IMR-90 (cell line): Measurements from ENCODE around the gene GPR161. TPM values are rescaled to one million over a fixed set of nuclear protein-coding genes. Genes with fewer than 3 reads are reported as not detected.
A peak's percentile ranks its signal among the peaks of the same experiment; 100 is the strongest.

Experiments
- ATAC-seq: fragments of 200-7000 bp; cut with Tn5 transposase; 2 replicates; pipeline ENCODE4 v1.9.1; 2020; ENCODE audit warnings: low read depth, mild to moderate bottlenecking, moderate library complexity
- BruUV-seq: library from RNA; stranded (reverse); fragments of 400-500 nt; replicated peaks from 2 replicates; lab custom pipeline; 2021; lab: Mats Ljungman, UMichigan
- CTCF ChIA-PET: fragments of 300-600 bp; formaldehyde crosslinking; extraction: SDS; loops from one replicate; lab custom pipeline; 2021; ENCODE audit warnings: antibody characterized with exemption; lab: Yijun Ruan, JAX
- POLR2A ChIA-PET: fragments of 300-600 bp; sonication (Branson Sonifier 250); formaldehyde crosslinking; loops from one replicate; lab custom pipeline; 2022; ENCODE audit warnings: antibody characterized with exemption; ENCODE audit not compliant: unreplicated experiment; lab: Charles Lee
- DNase-seq: peaks from one replicate; pipeline ENCODE4 v3.0.0; 2013
- H2AFZ ChIP-seq: replicated peaks from 2 replicates; pipeline ENCODE3; 2013; ENCODE audit warnings: low read length, mild to moderate bottlenecking; ENCODE audit not compliant: poor library complexity
- H2AK5ac ChIP-seq: 2 replicates; pipeline ENCODE4 v1.6.1; 2013; ENCODE audit warnings: low read depth, low read length, inconsistent platforms
- H2AK9ac ChIP-seq: replicated peaks from 2 replicates; pipeline ENCODE3; 2013; ENCODE audit warnings: mild to moderate bottlenecking, low read depth, low read length, moderate library complexity; ENCODE audit not compliant: poor library complexity
- H2BK120ac ChIP-seq: 2 replicates; pipeline ENCODE4 v1.6.1; 2013; ENCODE audit warnings: low read depth, low read length, inconsistent platforms
- H2BK15ac ChIP-seq: 3 replicates; pipeline ENCODE4 v1.6.1; 2013; ENCODE audit warnings: low read depth, low read length, inconsistent platforms
- H2BK20ac ChIP-seq: 2 replicates; pipeline ENCODE4 v1.6.1; 2013; ENCODE audit warnings: low read depth, mild to moderate bottlenecking, inconsistent platforms, low read length, moderate library complexity
- H2BK5ac ChIP-seq: 2 replicates; pipeline ENCODE4 v1.6.1; 2013; ENCODE audit warnings: mild to moderate bottlenecking, low read depth, low read length, inconsistent platforms; ENCODE audit not compliant: poor library complexity, severe bottlenecking
- H3K14ac ChIP-seq: replicated peaks from 2 replicates; pipeline ENCODE4 v1.6.1; 2013; ENCODE audit warnings: low read depth, low read length, inconsistent platforms
- H3K18ac ChIP-seq: 2 replicates; pipeline ENCODE4 v1.6.1; 2013; ENCODE audit warnings: low read depth, low read length, control low read depth
- H3K23ac ChIP-seq: 2 replicates; pipeline ENCODE4 v1.6.1; 2013; ENCODE audit warnings: low read depth, low read length, inconsistent platforms
- H3K27ac ChIP-seq: 2 replicates; pipeline ENCODE4 v1.5.1; 2013; ENCODE audit warnings: mild to moderate bottlenecking, control low read depth, low read length; ENCODE audit not compliant: insufficient read depth
- H3K27me3 ChIP-seq: 2 replicates; pipeline ENCODE4 v1.6.1; 2013; ENCODE audit warnings: low read length; ENCODE audit not compliant: control insufficient read depth, insufficient read depth
- H3K36me3 ChIP-seq: 2 replicates; pipeline ENCODE4 v1.6.1; 2013; ENCODE audit warnings: low read length, mixed read lengths; ENCODE audit not compliant: control insufficient read depth, insufficient read depth
- H3K4ac ChIP-seq: 2 replicates; pipeline ENCODE4 v1.6.1; 2013; ENCODE audit warnings: low read depth, low read length, inconsistent platforms
- H3K4me1 ChIP-seq: 2 replicates; pipeline ENCODE4 v1.6.1; 2013; ENCODE audit warnings: low read length, mixed read lengths; ENCODE audit not compliant: control insufficient read depth, insufficient read depth
- H3K4me2 ChIP-seq: 2 replicates; pipeline ENCODE4 v1.6.1; 2013; ENCODE audit warnings: low read depth, mild to moderate bottlenecking, control low read depth, low read length, moderate library complexity
- H3K4me3 ChIP-seq: 2 replicates; pipeline ENCODE4 v1.5.1; 2013; ENCODE audit warnings: low read depth, mild to moderate bottlenecking, control low read depth, low read length, moderate library complexity; ENCODE audit not compliant: insufficient read depth
- H3K56ac ChIP-seq: 2 replicates; pipeline ENCODE4 v1.6.1; 2013; ENCODE audit warnings: low read length, inconsistent platforms; ENCODE audit not compliant: insufficient read depth; ENCODE audit errors: extremely low read depth
- H3K79me1 ChIP-seq, 2 experiments: 2 replicates each; pipeline ENCODE4 v1.6.1; 2013; ENCODE audit warnings: low read length in 2 of 2, inconsistent platforms in 1 of 2, low read depth in 1 of 2
- H3K9ac ChIP-seq: 2 replicates; pipeline ENCODE4 v1.6.1; 2013; ENCODE audit warnings: low read depth, low read length, control low read depth
- H3K9me1 ChIP-seq: 2 replicates; pipeline ENCODE4 v1.6.1; 2013; ENCODE audit warnings: low read length, inconsistent platforms; ENCODE audit not compliant: insufficient read depth
- H3K9me3 ChIP-seq: 2 replicates; pipeline ENCODE4 v1.6.1; 2013; ENCODE audit warnings: low read length; ENCODE audit not compliant: control insufficient read depth, insufficient read depth
- H4K20me1 ChIP-seq: 2 replicates; pipeline ENCODE4 v1.6.1; 2013; ENCODE audit warnings: low read length, inconsistent platforms; ENCODE audit not compliant: insufficient read depth
- H4K5ac ChIP-seq: 2 replicates; pipeline ENCODE4 v1.6.1; 2013; ENCODE audit warnings: mild to moderate bottlenecking, low read depth, low read length, control low read depth
- H4K8ac ChIP-seq, 2 experiments: 2 replicates each; pipeline ENCODE4 v1.6.1; 2013; ENCODE audit warnings: low read depth in 2 of 2, low read length in 2 of 2, control low read depth in 1 of 2, inconsistent platforms in 1 of 2
- H4K91ac ChIP-seq: 2 replicates; pipeline ENCODE4 v1.6.1; 2013; ENCODE audit warnings: low read depth, low read length, inconsistent platforms; ENCODE audit not compliant: insufficient read depth
- CTCF ChIP-seq: conservative IDR thresholded peaks from 2 replicates; pipeline ENCODE4 v1.5.1; 2012; ENCODE audit warnings: mild to moderate bottlenecking, low read depth, low read length, improper control_type of control experiment
- MAFK ChIP-seq: IDR thresholded peaks from 2 replicates; pipeline ENCODE4 v1.6.1; 2012; ENCODE audit warnings: low read depth, low read length, improper control_type of control experiment
- MXI1 ChIP-seq: IDR thresholded peaks from 2 replicates; pipeline ENCODE4 v1.6.1; 2012; ENCODE audit warnings: low read depth, mild to moderate bottlenecking, low read length, moderate library complexity, borderline replicate concordance
- POLR2A ChIP-seq: IDR thresholded peaks from 2 replicates; pipeline ENCODE4 v1.6.1; 2012; ENCODE audit warnings: mild to moderate bottlenecking, low read depth, low read length
- RAD21 ChIP-seq: IDR thresholded peaks from 2 replicates; pipeline ENCODE4 v1.6.1; 2012; ENCODE audit warnings: low read length, improper control_type of control experiment
- WGBS, 2 experiments: methylation state at CpG; one replicate each; pipeline versions ENCODE4 v1.1.5 to v1.1.7; 2013; ENCODE audit warnings: missing lambda C conversion rate in 2 of 2; ENCODE audit not compliant: insufficient read length in 1 of 2; ENCODE audit errors: extremely low coverage in 2 of 2; 5-methylcytosine and 5-hydroxymethylcytosine counted together
- dilution Hi-C: fragments of 300-500 bp; cut with HindIII; formaldehyde crosslinking; loops from one replicate; pipeline ENCODE4 v1.14.3; 2018; ENCODE audit warnings: low sequenced_read_pairs; ENCODE audit not compliant: unreplicated experiment
- in situ Hi-C: fragments of 300-500 bp; cut with MboI; formaldehyde crosslinking; loops from 3 replicates; pipeline ENCODE4 v1.14.3; 2019; ENCODE audit warnings: low sequenced_read_pairs, inconsistent platforms, mixed read lengths
- intact Hi-C: fragments of 100-400 bp; cut with micrococcal nuclease; formaldehyde crosslinking; loops from 2 replicates; pipeline ENCODE4 v1.10.0; 2022
- polyA plus RNA-seq, 3 experiments: library from polyadenylated mRNA; depleted of rRNA; stranded (reverse); fragments of >200 nt; gene quantifications; 2 replicates each; pipeline ENCODE4 v1.2.3, GENCODE V29; 2012; ENCODE audit warnings: low replicate concordance in 1 of 3
- total RNA-seq: library from RNA; depleted of rRNA; stranded (reverse); fragments of >200 nt; gene quantifications from 2 replicates; pipeline ENCODE4 v1.2.3, GENCODE V29; 2012

Gene GPR161
- total and polyA plus RNA-seq, 2 of the 4 experiments (the other 2 are of a cell fraction), result 12.5 to 13.3 TPM

- in situ Hi-C loops, result no loop called here
- CTCF ChIA-PET, result interaction anchor here (0.5 to 1.6 kb wide), 5 partner anchors 9 to 75 kb away, joined by 3 to 7 read pairs (median 3); no protein-coding TSS in a partner anchor
- no peaks in the 10 kb centered on the region; a peak in 1 of 4 replicates for H3K79me1 ChIP-seq
Measured at GRCh38 chr1:168092566-168093355, 44.0 kb downstream of the GPR161 start.

More at GRCh38 chr1:168092566-168093355, 44.0 kb downstream of the GPR161 start:
- Histone ChIP-seq H3K27me3 (no peaks in the 10 kb centered on the region), H3K9me1 (peaks cover 8% of the 10 kb centered on the region), H2AFZ (peak overlapping the region; percentile 59), H2BK20ac (no peak overlapping the region), H2BK120ac (no peak overlapping the region), H4K91ac (no peak overlapping the region), H3K27ac (no peak overlapping the region), H4K20me1 (no peaks in the 10 kb centered on the region), H2AK5ac (no peak overlapping the region), H4K8ac (no peak overlapping the region), H3K4me3 (no peak overlapping the region), H2BK15ac (no peak overlapping the region), H3K4ac (no peak overlapping the region), H3K9me3 (no peaks in the 10 kb centered on the region), H4K5ac (no peak overlapping the region), H3K14ac (no peak overlapping the region), H3K18ac (no peak overlapping the region), H3K9ac (no peak overlapping the region), H3K4me1 (peaks cover 8% of the 10 kb centered on the region), H3K36me3 (peaks cover 22% of the 10 kb centered on the region), H2BK5ac (no peak overlapping the region), H2AK9ac (no peak overlapping the region), H3K23ac (no peak overlapping the region), H3K56ac (no peak overlapping the region), H3K4me2 (no peak overlapping the region)
- 75% methylated on average over 7 of the region's 16 CpGs; no CpG with 5 or more reads in 1 of the 2 experiments for WGBS, 2 experiments
- DNase-seq, result no peak
- dilution Hi-C loops, result no loop called here
- intact Hi-C loops, result no loop called here
- TF ChIP-seq MXI1 (no peak), MAFK (no peak), CTCF (peak; percentile 30), RAD21 (peak; percentile 43), POLR2A (no peak)
- no TSS peak for BruUV-seq
- ATAC-seq, result no peak
- POLR2A ChIA-PET, result no interaction called here
